Measurements from ENCODE around the gene SLC9A7.
A peak's percentile ranks its signal among the peaks of the same experiment; 100 is the strongest.

The SLC9A7 gene

GRCh38 chrX:46770000-46770816 lies 11.3 kb upstream of the SLC9A7 start:
- Histone ChIP-seq H3K4me3 (ENCODE audit: low read depth, low read length) (no peak overlapping the region), H3K4me1 (ENCODE audit: control insufficient read depth, insufficient read depth, low read length) (no peaks in the 10 kb centered on the region), H3K9me3 (ENCODE audit: control insufficient read depth, insufficient read depth, low read depth, low read length) (no peaks in the 10 kb centered on the region), H3K27ac (ENCODE audit: extremely low read depth, low read depth, low read length) (no peak overlapping the region), H3K36me3 (ENCODE audit: control insufficient read depth in 2 of 2, insufficient read depth in 1 of 2, low read length in 2 of 2) (no peaks in the 10 kb centered on the region)
- POLR2A ChIA-PET = no interaction called here
- CTCF ChIA-PET = interaction anchor here (1.0 to 1.7 kb wide), 4 partner anchors 10 to 323 kb away, joined by 3 to 8 read pairs (median 4); no protein-coding TSS in a partner anchor
- TF ChIP-seq ZNF335 (tag by site-specific recombination; conservative IDR thresholded peaks at IDR 0.05) (peak; percentile 55), ZNF626 (tag by site-specific recombination; IDR thresholded peaks at IDR 0.05) (no peak), ZBTB1 (tag by site-specific recombination; IDR thresholded peaks at IDR 0.05) (no peak), ZXDB (tag by site-specific recombination; IDR thresholded peaks at IDR 0.05) (no peak), ZNF404 (tag by site-specific recombination; IDR thresholded peaks at IDR 0.05) (no peak)

- Histone ChIP-seq H3K9me3 (ENCODE audit: control insufficient read depth, insufficient read depth, low read depth, low read length) (no peaks in the 10 kb centered on the region; the same call in 1 of the 2 replicates), H3K4me3 (ENCODE audit: low read depth, low read length) (no peak overlapping the region), H3K36me3 (ENCODE audit: control insufficient read depth in 2 of 2, insufficient read depth in 1 of 2, low read length in 2 of 2) (no peaks in the 10 kb centered on the region), H3K4me1 (ENCODE audit: control insufficient read depth, insufficient read depth, low read length) (no peaks in the 10 kb centered on the region), H3K27ac (ENCODE audit: extremely low read depth, low read depth, low read length) (no peak overlapping the region)
- CTCF ChIA-PET = interaction anchor here (0.7 kb wide), 1 partner anchor 31 kb away, joined by 3 read pairs; no protein-coding TSS in a partner anchor
- POLR2A ChIA-PET = no interaction called here
- TF ChIP-seq SETDB1 (IDR thresholded peaks at IDR 0.05; ENCODE audit: insufficient read length, low read length) = peak; percentile 66
- TF ChIP-seq GLI2 (tag by site-specific recombination; IDR thresholded peaks at IDR 0.05; ENCODE audit: borderline replicate concordance, low read depth) = no peak
- TF ChIP-seq ZNF776 (tag by site-specific recombination; IDR thresholded peaks at IDR 0.05; ENCODE audit: borderline replicate concordance) = no peak
- TF ChIP-seq HOXC10 (CRISPR knock-in tag; IDR thresholded peaks at IDR 0.05) = no peak
- TF ChIP-seq ZNF529 (tag by site-specific recombination; IDR thresholded peaks at IDR 0.05; ENCODE audit: insufficient replicate concordance) = peak; percentile 80
- TF ChIP-seq, protein P1, sequence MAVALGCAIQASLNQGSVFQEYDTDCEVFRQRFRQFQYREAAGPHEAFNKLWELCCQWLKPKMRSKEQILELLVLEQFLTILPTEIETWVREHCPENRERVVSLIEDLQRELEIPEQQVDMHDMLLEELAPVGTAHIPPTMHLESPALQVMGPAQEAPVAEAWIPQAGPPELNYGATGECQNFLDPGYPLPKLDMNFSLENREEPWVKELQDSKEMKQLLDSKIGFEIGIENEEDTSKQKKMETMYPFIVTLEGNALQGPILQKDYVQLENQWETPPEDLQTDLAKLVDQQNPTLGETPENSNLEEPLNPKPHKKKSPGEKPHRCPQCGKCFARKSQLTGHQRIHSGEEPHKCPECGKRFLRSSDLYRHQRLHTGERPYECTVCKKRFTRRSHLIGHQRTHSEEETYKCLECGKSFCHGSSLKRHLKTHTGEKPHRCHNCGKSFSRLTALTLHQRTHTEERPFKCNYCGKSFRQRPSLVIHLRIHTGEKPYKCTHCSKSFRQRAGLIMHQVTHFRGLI (tag by site-specific recombination; IDR thresholded peaks at IDR 0.05) = no peak
- no peak for TF ChIP-seq ZNF416 (tag by site-specific recombination; IDR thresholded peaks at IDR 0.05)
- TF ChIP-seq ZNF169 (tag by site-specific recombination; IDR thresholded peaks at IDR 0.05) = no peak
- TF ChIP-seq, protein P2, sequence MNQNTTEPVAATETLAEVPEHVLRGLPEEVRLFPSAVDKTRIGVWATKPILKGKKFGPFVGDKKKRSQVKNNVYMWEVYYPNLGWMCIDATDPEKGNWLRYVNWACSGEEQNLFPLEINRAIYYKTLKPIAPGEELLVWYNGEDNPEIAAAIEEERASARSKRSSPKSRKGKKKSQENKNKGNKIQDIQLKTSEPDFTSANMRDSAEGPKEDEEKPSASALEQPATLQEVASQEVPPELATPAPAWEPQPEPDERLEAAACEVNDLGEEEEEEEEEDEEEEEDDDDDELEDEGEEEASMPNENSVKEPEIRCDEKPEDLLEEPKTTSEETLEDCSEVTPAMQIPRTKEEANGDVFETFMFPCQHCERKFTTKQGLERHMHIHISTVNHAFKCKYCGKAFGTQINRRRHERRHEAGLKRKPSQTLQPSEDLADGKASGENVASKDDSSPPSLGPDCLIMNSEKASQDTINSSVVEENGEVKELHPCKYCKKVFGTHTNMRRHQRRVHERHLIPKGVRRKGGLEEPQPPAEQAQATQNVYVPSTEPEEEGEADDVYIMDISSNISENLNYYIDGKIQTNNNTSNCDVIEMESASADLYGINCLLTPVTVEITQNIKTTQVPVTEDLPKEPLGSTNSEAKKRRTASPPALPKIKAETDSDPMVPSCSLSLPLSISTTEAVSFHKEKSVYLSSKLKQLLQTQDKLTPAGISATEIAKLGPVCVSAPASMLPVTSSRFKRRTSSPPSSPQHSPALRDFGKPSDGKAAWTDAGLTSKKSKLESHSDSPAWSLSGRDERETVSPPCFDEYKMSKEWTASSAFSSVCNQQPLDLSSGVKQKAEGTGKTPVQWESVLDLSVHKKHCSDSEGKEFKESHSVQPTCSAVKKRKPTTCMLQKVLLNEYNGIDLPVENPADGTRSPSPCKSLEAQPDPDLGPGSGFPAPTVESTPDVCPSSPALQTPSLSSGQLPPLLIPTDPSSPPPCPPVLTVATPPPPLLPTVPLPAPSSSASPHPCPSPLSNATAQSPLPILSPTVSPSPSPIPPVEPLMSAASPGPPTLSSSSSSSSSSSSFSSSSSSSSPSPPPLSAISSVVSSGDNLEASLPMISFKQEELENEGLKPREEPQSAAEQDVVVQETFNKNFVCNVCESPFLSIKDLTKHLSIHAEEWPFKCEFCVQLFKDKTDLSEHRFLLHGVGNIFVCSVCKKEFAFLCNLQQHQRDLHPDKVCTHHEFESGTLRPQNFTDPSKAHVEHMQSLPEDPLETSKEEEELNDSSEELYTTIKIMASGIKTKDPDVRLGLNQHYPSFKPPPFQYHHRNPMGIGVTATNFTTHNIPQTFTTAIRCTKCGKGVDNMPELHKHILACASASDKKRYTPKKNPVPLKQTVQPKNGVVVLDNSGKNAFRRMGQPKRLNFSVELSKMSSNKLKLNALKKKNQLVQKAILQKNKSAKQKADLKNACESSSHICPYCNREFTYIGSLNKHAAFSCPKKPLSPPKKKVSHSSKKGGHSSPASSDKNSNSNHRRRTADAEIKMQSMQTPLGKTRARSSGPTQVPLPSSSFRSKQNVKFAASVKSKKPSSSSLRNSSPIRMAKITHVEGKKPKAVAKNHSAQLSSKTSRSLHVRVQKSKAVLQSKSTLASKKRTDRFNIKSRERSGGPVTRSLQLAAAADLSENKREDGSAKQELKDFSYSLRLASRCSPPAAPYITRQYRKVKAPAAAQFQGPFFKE (tag by site-specific recombination; IDR thresholded peaks at IDR 0.05; ENCODE audit: borderline replicate concordance) = no peak
- TF ChIP-seq ZNF146 (tag by site-specific recombination; IDR thresholded peaks at IDR 0.05) = no peak
- no peak for TF ChIP-seq GLIS2 (tag by site-specific recombination; IDR thresholded peaks at IDR 0.05)
- TF ChIP-seq TRIM28 (IDR thresholded peaks at IDR 0.05; ENCODE audit: borderline replicate concordance, low read length) = no peak
- no peak for TF ChIP-seq ZNF747 (tag by site-specific recombination; IDR thresholded peaks at IDR 0.05)
- 0 out of 2 replicates have a peak, but pooled peaks have one; percentile 37 for TF ChIP-seq ZNF626 (tag by site-specific recombination; IDR thresholded peaks at IDR 0.05)
- TF ChIP-seq ZNF266 (tag by site-specific recombination; IDR thresholded peaks at IDR 0.05; ENCODE audit: low read depth) = no peak
- TF ChIP-seq ZNF423 (tag by site-specific recombination; IDR thresholded peaks at IDR 0.05) = no peak
- TF ChIP-seq ZEB2 (tag by site-specific recombination; IDR thresholded peaks at IDR 0.05) = no peak
- TF ChIP-seq KLF8 (tag by site-specific recombination; IDR thresholded peaks at IDR 0.05) = no peak
- TF ChIP-seq, protein P3, sequence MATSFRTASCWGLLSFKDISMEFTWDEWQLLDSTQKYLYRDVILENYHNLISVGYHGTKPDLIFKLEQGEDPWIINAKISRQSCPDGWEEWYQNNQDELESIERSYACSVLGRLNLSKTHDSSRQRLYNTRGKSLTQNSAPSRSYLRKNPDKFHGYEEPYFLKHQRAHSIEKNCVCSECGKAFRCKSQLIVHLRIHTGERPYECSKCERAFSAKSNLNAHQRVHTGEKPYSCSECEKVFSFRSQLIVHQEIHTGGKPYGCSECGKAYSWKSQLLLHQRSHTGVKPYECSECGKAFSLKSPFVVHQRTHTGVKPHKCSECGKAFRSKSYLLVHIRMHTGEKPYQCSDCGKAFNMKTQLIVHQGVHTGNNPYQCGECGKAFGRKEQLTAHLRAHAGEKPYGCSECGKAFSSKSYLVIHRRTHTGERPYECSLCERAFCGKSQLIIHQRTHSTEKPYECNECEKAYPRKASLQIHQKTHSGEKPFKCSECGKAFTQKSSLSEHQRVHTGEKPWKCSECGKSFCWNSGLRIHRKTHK (tag by site-specific recombination; IDR thresholded peaks at IDR 0.05) = no peak
- TF ChIP-seq TCF7L2 (IDR thresholded peaks at IDR 0.05; ENCODE audit: borderline replicate concordance, low read depth, low read length) = no peak
- no peak for TF ChIP-seq REPIN1 (tag by site-specific recombination; IDR thresholded peaks at IDR 0.05; ENCODE audit: low read depth)
- TF ChIP-seq ZNF658 (tag by site-specific recombination; IDR thresholded peaks at IDR 0.05) = no peak
- TF ChIP-seq ZNF140 (tag by site-specific recombination; IDR thresholded peaks at IDR 0.05) = no peak
These were observed 4.0 kb upstream of the SLC9A7 start for GRCh38 chrX:46762963-46763362.
